GM12878 (cell line): Measurements from ENCODE around the gene ZNF546. TPM values are rescaled to one million over a fixed set of nuclear protein-coding genes. Genes with fewer than 3 reads are reported as not detected.
"Not testable (repeated sequence)": the region's sequence is repeated elsewhere in the genome, so short reads cannot be mapped to it uniquely, and the experiment has no call there.

ENCODE experiments used
- ATAC-seq: fragments of 200-7000 bp; cut with Tn5 transposase; 3 replicates; pipeline ENCODE4 v1.9.1; 2020; ENCODE audit warnings: mild to moderate bottlenecking, moderate library complexity
- BruUV-seq: library from RNA; stranded (reverse); fragments of 400-500 nt; replicated peaks from 2 replicates; lab custom pipeline; 2021; lab: Mats Ljungman, UMichigan
- CTCF ChIA-PET: fragments of 300-600 bp; sonication (Branson Sonifier 250); formaldehyde crosslinking; extraction: SDS; loops from one replicate; lab custom pipeline; 2021; ENCODE audit warnings: inconsistent platforms; lab: Yijun Ruan, JAX
- POLR2A ChIA-PET: fragments of 350-600 bp; formaldehyde crosslinking; extraction: SDS; loops from one replicate; lab custom pipeline; 2021; ENCODE audit warnings: inconsistent platforms; lab: Charles Lee
- RAD21 ChIA-PET: fragments of 300-600 bp; sonication (Branson Sonifier 250); formaldehyde crosslinking; loops from one replicate; lab custom pipeline; 2023; ENCODE audit warnings: antibody characterized with exemption; ENCODE audit not compliant: unreplicated experiment; lab: Charles Lee
- SMC1A ChIA-PET: fragments of 300-600 bp; sonication (Branson Sonifier 250); formaldehyde crosslinking; loops from one replicate; lab custom pipeline; 2023; ENCODE audit not compliant: unreplicated experiment, uncharacterized antibody; lab: Charles Lee
- DNase-seq: peaks from one replicate; pipeline ENCODE4 v3.0.0-alpha.2; 2011; ENCODE audit warnings: low read depth, low spot score
- FAIRE-seq: peaks from 3 replicates; lab custom pipeline; 2011; peaks lifted over from hg19 to GRCh38; lab: Jason Lieb, UNC
- H2AFZ ChIP-seq: 2 replicates; pipeline ENCODE4 v1.6.0; 2011; ENCODE audit warnings: low read depth, low read length, control low read depth; ENCODE audit not compliant: control insufficient read depth
- H3K27ac ChIP-seq: 2 replicates; pipeline ENCODE4 v1.5.1; 2011; ENCODE audit warnings: control low read depth; ENCODE audit not compliant: control insufficient read depth, insufficient read depth
- H3K27me3 ChIP-seq, 2 experiments: replicated peaks in 1 of 2; 2 replicates each; pipeline versions ENCODE4 v1.6.0 to v1.6.1; 2011; ENCODE audit warnings: low read length in 1 of 2; ENCODE audit not compliant: control insufficient read depth in 2 of 2, insufficient read depth in 2 of 2
- H3K36me3 ChIP-seq, 2 experiments: 2 replicates each; pipeline ENCODE4 v1.5.1; 2011; ENCODE audit warnings: low read length in 1 of 2; ENCODE audit not compliant: control insufficient read depth in 2 of 2, insufficient read depth in 2 of 2
- H3K4me1 ChIP-seq: 2 replicates; pipeline ENCODE4 v1.6.1; 2011; ENCODE audit warnings: mild to moderate bottlenecking, low read length, moderate library complexity, mixed read lengths; ENCODE audit not compliant: control insufficient read depth, insufficient read depth
- H3K4me2 ChIP-seq: 2 replicates; pipeline ENCODE4 v1.6.0; 2011; ENCODE audit warnings: control low read depth; ENCODE audit not compliant: control insufficient read depth, insufficient read depth
- H3K4me3 ChIP-seq: fragments of 200-600 bp; sonication (generic); 2 replicates; pipeline ENCODE4 v1.5.1; 2016
- H3K79me2 ChIP-seq: 2 replicates; pipeline ENCODE4 v1.6.0; 2011; ENCODE audit warnings: low read length; ENCODE audit not compliant: control insufficient read depth, insufficient read depth
- H3K9ac ChIP-seq: 2 replicates; pipeline ENCODE4 v1.8.0; 2011; ENCODE audit warnings: low read length, control low read depth, mixed read lengths; ENCODE audit not compliant: control insufficient read depth, insufficient read depth
- H3K9me3 ChIP-seq: replicated peaks from 3 replicates; pipeline ENCODE4 v1.5.1; 2011; ENCODE audit warnings: mild to moderate bottlenecking, low read length; ENCODE audit not compliant: control insufficient read depth, insufficient read depth
- H4K20me1 ChIP-seq: 2 replicates; pipeline ENCODE4 v1.6.0; 2011; ENCODE audit not compliant: control insufficient read depth, insufficient read depth
- WGBS: methylation state at CpG from one replicate; pipeline ENCODE4 v1.1.6; 2016; ENCODE audit warnings: low lambda C conversion rate; ENCODE audit not compliant: insufficient replicate concordance, insufficient coverage; ENCODE audit errors: missing lambda C conversion rate; 5-methylcytosine and 5-hydroxymethylcytosine counted together
- in situ Hi-C: fragments of 300-500 bp; cut with MboI; formaldehyde crosslinking; loops from 9 replicates; pipeline ENCODE4 v1.14.3; 2018; ENCODE audit warnings: mixed read lengths
- intact Hi-C: fragments of 100-400 bp; cut with micrococcal nuclease; formaldehyde crosslinking; loops from one replicate; pipeline ENCODE4 v1.14.2; 2022; ENCODE audit not compliant: unreplicated experiment
- polyA plus RNA-seq, 11 experiments: library from polyadenylated mRNA; depleted of rRNA in 4 of 11; unstranded in 6 of 11; stranded (reverse) in 5 of 11; fragments of >200 nt; fragmentation: Nextera tagmentation in 4 of 11; fragmentation: Illumina TruSeq in 1 of 11; extraction: Ambion mirVana in 4 of 11; extraction: Trizol in 1 of 11; gene quantifications; 1 replicate in 1 of 11; 2 replicates in 10 of 11; pipeline versions ENCODE4 v1.2.1 to v1.2.3, GENCODE V29; 2011 to 2016; ENCODE audit warnings: inconsistent platforms in 2 of 11, missing spikeins in 2 of 11, low read depth in 1 of 11
- total RNA-seq, 4 experiments: library from RNA; depleted of rRNA in 3 of 4; stranded (reverse); fragments of >200 nt in 3 of 4; fragmentation: Illumina TruSeq in 1 of 4; extraction: Trizol in 1 of 4; gene quantifications; 2 replicates each; pipeline versions ENCODE4 v1.2.1 to v1.2.3, GENCODE V29; 2013 to 2021

ZNF546 gene
- total and polyA plus RNA-seq, 10 of the 15 experiments (the other 5 are each of a cell fraction or from before 2014, with no cell fraction given) = 0.88 to 4.1 (median 2.4) TPM

GRCh38 chr19:40038047-40038446, 41.2 kb downstream of the ZNF546 start:
- H2AFZ ChIP-seq, H4K20me1 ChIP-seq, RAD21 ChIA-PET, H3K4me2 ChIP-seq, BruUV-seq, in situ Hi-C loops, FAIRE-seq, H3K79me2 ChIP-seq, DNase-seq, POLR2A ChIA-PET, H3K27ac ChIP-seq, H3K27me3 ChIP-seq, SMC1A ChIA-PET, H3K36me3 ChIP-seq, CTCF ChIA-PET, ATAC-seq, H3K4me1 ChIP-seq, H3K9ac ChIP-seq, intact Hi-C loops, H3K4me3 ChIP-seq: not testable (repeated sequence)
- 100% methylated on average over 3 of the region's 3 CpGs for WGBS
- H3K9me3 ChIP-seq = peaks cover 29% of the 10 kb centered on the region

DNA sequence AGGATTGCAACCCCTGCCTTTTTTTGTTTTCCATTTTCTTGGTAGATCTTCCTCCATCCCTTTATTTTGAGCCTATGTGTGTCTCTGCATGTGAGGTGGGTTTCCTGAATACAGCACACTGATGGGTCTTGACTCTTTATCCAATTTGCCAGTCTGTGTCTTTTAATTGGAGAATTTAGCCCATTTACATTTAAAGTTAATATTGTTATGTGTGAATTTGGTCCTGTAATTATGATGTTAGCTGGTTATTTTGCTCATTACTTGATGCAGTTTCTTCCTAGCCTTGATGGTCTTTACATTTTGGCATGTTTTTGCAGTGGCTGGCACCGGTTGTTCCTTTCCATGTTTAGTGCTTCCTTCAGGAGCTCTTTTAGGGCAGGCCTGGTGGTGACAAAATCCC, 44.9 kb downstream of the ZNF546 start:
- in situ Hi-C loops, H3K4me2 ChIP-seq, DNase-seq: not testable (repeated sequence)

More for the DNA sequence above, 44.9 kb downstream of the ZNF546 start:
- RAD21 ChIA-PET, H3K27me3 ChIP-seq, CTCF ChIA-PET, ATAC-seq, H3K27ac ChIP-seq, H3K9ac ChIP-seq, H3K4me1 ChIP-seq, BruUV-seq, H3K36me3 ChIP-seq, H3K4me3 ChIP-seq, SMC1A ChIA-PET, H4K20me1 ChIP-seq, POLR2A ChIA-PET, H2AFZ ChIP-seq, intact Hi-C loops, H3K79me2 ChIP-seq, FAIRE-seq: not testable (repeated sequence)
- WGBS = 100% methylated on average over 1 of the region's 1 CpG
- peaks cover 21% of the 10 kb centered on the region for H3K9me3 ChIP-seq
